ENCODE results near the gene MSI2.

MSI2 gene

DNA sequence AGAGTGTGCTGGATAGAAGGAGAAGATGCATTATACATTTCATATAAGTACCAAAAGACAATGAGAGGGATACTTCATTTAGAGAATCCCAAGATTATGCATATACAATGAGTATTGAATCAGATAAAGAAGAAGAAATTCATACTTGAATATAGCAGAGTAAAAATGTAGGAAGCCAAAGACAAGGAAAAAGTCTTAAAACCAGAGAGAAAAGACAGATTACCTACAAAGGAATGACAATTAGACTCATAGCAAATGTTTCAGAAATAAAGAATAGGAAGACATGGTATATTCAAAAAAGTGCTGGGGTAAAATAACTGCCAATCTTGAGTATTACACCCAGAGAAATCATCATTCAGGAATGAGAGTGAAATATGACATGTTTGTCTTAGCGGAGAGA, 6.8 kb upstream of the MSI2 start:
- H3K36me3 ChIP-seq = no peaks in the 10 kb centered on the region
- TF ChIP-seq, protein P1, sequence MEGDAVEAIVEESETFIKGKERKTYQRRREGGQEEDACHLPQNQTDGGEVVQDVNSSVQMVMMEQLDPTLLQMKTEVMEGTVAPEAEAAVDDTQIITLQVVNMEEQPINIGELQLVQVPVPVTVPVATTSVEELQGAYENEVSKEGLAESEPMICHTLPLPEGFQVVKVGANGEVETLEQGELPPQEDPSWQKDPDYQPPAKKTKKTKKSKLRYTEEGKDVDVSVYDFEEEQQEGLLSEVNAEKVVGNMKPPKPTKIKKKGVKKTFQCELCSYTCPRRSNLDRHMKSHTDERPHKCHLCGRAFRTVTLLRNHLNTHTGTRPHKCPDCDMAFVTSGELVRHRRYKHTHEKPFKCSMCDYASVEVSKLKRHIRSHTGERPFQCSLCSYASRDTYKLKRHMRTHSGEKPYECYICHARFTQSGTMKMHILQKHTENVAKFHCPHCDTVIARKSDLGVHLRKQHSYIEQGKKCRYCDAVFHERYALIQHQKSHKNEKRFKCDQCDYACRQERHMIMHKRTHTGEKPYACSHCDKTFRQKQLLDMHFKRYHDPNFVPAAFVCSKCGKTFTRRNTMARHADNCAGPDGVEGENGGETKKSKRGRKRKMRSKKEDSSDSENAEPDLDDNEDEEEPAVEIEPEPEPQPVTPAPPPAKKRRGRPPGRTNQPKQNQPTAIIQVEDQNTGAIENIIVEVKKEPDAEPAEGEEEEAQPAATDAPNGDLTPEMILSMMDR (IDR thresholded peaks at IDR 0.05; ENCODE audit: low read depth, low read length) = no peak
- no peak overlapping the region for H3K4me3 ChIP-seq (ENCODE audit: low read depth, low read length)
- H3K9me3 ChIP-seq = no peaks in the 10 kb centered on the region
- H3K27me3 ChIP-seq = no peaks in the 10 kb centered on the region
- no peak for DNase-seq
- no peaks in the 10 kb centered on the region for H3K4me1 ChIP-seq

DNA sequence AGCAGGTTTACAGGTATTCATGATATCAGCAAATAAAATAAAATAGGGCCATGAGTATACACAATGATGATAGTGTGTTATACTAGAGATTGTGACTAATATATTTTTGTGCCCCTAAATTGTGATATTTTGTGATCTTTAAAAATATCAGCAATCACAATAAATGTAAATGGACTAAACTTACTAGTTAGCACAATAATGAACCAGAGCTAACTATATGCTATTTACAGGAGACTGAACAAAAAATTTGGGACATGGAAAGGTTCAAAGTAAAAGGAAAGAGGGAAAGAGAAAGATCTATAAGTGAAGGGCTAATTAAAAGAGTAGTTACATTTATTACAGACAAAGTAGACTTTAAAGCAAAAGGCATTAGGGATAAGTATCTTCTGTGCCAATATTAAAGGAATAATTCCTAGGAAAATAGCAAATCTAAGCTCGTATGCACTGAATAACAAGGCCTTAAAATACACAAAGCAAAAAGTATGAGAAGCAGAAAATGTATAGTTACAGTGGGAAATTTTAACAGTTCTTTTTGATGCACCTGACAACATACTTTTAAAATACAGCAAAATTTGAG, 5.0 kb upstream of the MSI2 start:
- H3K27me3 ChIP-seq = no peaks in the 10 kb centered on the region
- no peak for DNase-seq
- TF ChIP-seq, protein P1 (IDR thresholded peaks at IDR 0.05; ENCODE audit: low read depth, low read length) = no peak
- no peaks in the 10 kb centered on the region for H3K9me3 ChIP-seq
- H3K4me1 ChIP-seq = peaks cover 4% of the 10 kb centered on the region; the same call in 1 of the 2 replicates
- no peak overlapping the region for H3K4me3 ChIP-seq (ENCODE audit: low read depth, low read length)
- H3K36me3 ChIP-seq = no peaks in the 10 kb centered on the region

DNA sequence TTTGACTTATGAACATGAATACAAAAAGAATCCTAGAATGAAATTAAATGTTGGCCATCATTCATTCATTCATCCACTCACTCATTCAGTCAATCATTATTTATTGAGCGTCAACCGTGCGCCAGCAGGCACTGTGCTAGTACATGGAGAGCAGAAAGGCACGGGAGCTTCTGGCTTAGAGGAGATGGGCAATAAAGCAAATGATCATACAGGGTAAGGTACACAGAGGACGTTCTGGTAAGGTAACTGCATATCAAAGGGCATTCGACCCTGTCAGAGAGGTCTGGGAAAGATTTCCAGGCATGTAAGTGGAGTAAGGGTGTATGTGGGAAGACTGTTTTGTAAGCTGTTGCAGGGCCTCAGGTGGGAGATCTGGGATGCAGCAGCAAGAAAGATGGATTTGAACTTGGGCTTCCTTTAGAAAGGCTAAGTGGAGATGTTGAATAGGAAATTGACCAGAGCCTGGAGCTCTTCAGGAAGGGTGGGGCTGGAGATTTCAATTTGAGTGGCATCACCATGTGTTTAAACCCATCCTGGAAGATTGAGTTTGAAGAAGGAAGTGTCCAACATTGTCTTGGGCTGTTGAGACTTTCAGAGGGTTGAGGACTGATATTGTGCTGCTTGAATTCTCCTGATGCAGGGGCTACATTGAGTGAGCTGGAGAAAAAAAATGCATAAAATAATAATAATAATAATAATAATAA, 2.8 kb upstream of the MSI2 start:
- Histone ChIP-seq H3K27me3 (no peaks in the 10 kb centered on the region), H3K4me1 (peaks cover 4% of the 10 kb centered on the region; the same call in 1 of the 2 replicates), H3K9me3 (no peaks in the 10 kb centered on the region), H3K4me3 (ENCODE audit: low read depth, low read length) (no peak overlapping the region), H3K36me3 (peaks cover 4% of the 10 kb centered on the region; the same call in 1 of the 2 replicates)
- TF ChIP-seq, protein P1 (IDR thresholded peaks at IDR 0.05; ENCODE audit: low read depth, low read length) = no peak
- DNase-seq = no peak

DNA sequence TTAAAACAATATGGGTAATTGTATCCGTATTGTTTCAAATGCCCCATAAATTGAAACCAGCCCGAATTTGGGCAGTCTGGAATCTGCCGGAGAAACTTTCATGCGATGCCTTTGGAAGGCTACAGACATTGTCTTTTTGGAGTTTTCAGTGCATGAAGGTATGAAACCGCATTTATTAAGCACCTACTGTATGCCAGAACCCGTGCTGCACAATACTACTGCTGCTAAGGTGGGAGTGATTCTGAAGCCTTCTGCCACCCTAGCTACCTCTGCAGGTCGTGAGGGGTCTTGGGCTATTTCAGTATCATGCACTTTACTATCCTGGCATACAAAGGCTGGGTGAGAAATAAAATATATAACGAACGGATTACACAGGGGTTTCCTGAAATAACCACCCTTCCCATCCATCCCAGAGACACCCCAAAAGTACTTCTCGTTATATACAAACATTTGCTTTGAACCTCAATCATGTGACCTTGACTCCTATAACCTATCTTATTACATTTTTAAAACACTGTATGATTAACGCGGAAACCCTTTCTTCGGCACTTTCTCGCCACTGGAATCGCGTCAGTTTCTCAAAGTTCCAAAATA, 1.0 kb upstream of the MSI2 start:
- peak overlapping the region; percentile 37; the same call in 1 of the 2 replicates for H3K4me3 ChIP-seq (ENCODE audit: low read depth, low read length)
- H3K9me3 ChIP-seq = no peaks in the 10 kb centered on the region
- no peak for DNase-seq

DNA sequence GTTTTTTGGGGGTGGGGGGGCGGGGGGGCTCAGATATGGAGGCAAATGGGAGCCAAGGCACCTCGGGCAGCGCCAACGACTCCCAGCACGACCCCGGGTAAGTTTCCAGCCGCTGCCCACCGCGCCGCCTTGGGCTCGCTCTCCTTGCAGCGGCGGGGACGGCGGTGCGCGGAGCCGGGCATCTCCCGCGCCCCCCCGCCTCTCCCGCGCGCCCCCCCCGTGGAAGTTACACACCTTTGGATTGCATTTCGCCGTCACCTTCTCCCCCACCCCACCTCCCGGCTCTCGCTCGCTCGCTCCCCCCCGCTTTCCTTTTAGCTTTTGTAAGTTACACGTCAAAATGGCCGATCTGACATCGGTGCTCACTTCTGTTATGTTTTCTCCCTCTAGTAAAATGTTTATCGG, 387 bp downstream of the MSI2 start:
- DNase-seq = no peak
- Histone ChIP-seq H3K27me3 (no peaks in the 10 kb centered on the region), H3K4me1 (peaks cover 7% of the 10 kb centered on the region; the same call in 1 of the 2 replicates), H3K36me3 (peaks cover 26% of the 10 kb centered on the region), H3K9me3 (no peaks in the 10 kb centered on the region), H3K4me3 (ENCODE audit: low read depth, low read length) (peak overlapping the region; percentile 81)
- TF ChIP-seq, protein P1 (IDR thresholded peaks at IDR 0.05; ENCODE audit: low read depth, low read length) = no peak

More for the DNA sequence above, 1.0 kb upstream of the MSI2 start:
- TF ChIP-seq, protein P1 (IDR thresholded peaks at IDR 0.05; ENCODE audit: low read depth, low read length) = no peak
- Histone ChIP-seq H3K36me3 (peaks cover 13% of the 10 kb centered on the region), H3K4me1 (peaks cover 4% of the 10 kb centered on the region; the same call in 1 of the 2 replicates), H3K27me3 (no peaks in the 10 kb centered on the region)
